Femur (tissue), 1 donor: ENCODE data around the gene TXNDC8.
"Not testable (repeated sequence)": the region's sequence is repeated elsewhere in the genome, so short reads cannot be mapped to it uniquely, and the experiment has no call there.

Experiments
- DNase-seq: peaks from one replicate; pipeline ENCODE4 v3.0.0-alpha.2; 2017

Gene TXNDC8

DNA sequence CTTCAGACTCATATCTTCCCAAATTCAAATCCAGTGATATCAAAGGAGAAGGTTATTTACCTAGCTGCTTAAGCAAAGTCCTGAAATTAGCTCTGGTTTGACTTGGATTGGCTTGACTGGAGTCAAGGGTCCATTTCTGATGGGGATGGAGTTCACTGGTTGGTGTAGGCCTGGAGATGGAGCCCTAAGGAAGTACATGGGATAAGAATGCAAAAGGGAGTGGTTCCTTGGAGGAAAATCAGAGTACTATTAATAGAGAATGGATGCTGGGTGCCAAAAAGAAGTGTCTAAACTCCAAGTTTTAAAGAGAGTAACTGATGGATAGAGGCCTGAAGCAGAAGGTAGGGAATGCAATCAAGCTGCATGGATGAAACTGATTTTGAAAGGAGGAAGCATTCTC is 13.8 kb downstream of the TXNDC8 start:
- no peak for DNase-seq

DNA sequence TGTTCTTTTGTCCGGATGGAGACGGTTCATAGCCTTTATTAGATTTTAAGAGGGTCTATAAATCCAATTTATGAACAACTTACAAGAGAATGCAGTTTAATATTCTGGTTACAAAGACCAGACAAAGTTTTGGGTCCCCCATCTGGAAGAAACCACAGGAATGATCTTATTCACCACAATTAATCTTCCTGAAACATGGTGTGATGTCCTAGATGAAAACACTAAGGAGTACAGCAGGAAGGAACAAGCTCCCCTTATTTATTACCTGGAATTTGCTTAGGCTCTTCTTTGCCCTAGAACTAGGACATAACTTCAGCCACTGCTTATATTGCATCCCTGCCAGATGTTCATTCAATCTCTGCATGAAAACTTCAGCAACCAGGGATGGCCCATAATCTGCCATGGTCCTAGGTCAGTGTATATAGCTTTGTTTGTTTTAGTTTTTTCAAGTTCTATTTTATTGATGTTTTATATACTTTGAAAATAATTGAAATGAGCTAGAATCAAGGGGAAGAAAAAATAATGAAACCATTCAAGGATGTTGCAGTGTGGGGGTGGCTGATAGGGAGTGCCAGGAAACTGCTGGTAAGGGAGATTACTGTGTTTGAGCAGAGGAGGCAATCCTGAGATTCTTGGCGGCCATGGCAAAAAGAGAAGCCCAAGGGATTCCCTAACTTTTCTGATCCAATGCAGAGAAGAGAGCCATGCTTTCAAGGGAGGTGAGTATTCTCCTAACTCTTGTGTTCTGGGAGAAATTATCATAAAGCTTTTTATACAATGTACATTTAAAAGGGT is 16.8 kb downstream of the TXNDC8 start:
- no peak for DNase-seq

GRCh38 chr9:110319781-110320492 is 17.7 kb downstream of the TXNDC8 start:
- DNase-seq, result no peak

- no peak for DNase-seq
Observed at GRCh38 chr9:110317911-110318310, 19.8 kb downstream of the TXNDC8 start.

GRCh38 chr9:110316261-110317075 is 21.2 kb downstream of the TXNDC8 start:
- DNase-seq, result no peak

- not testable (repeated sequence) for DNase-seq
Observed at GRCh38 chr9:110311978-110312377, 25.7 kb downstream of the TXNDC8 start.

- DNase-seq, result no peak
Observed at GRCh38 chr9:110309681-110310080, 28.0 kb downstream of the TXNDC8 start.

GRCh38 chr9:110308633-110309038 is 29.0 kb downstream of the TXNDC8 start:
- DNase-seq, result no peak

- DNase-seq, result no peak
Observed at GRCh38 chr9:110307191-110307590, 30.5 kb downstream of the TXNDC8 start.

GRCh38 chr9:110303133-110303532 is 34.5 kb downstream of the TXNDC8 start:
- DNase-seq, result no peak

GRCh38 chr9:110298043-110298605 is 39.5 kb downstream of the TXNDC8 start:
- DNase-seq, result no peak

- DNase-seq, result no peak
Observed at GRCh38 chr9:110293248-110293647, 44.4 kb downstream of the TXNDC8 start.

- DNase-seq, result no peak
Observed at GRCh38 chr9:110291921-110292557, 45.6 kb downstream of the TXNDC8 start.

DNA sequence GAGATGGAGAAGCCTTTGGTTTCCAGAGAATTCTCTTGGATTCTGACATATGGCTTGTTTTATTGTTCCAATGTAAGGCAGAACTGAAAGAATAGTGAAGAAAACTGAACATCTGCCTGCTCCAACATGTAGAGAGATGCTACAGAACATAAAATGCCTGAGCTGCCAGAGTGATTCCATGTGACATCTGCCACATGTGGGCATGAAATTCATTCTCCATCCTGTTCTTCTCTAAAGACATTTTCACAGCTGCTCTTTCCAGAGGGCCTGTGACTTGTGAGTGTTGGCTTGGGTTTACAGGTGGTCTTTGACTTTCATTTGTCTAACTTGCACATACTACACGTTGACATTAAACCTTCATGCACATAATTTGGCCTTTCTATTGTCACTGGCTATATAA is 47.7 kb downstream of the TXNDC8 start:
- no peak for DNase-seq

- no peak for DNase-seq
Observed at GRCh38 chr9:110288503-110288902, 49.2 kb downstream of the TXNDC8 start.

DNA sequence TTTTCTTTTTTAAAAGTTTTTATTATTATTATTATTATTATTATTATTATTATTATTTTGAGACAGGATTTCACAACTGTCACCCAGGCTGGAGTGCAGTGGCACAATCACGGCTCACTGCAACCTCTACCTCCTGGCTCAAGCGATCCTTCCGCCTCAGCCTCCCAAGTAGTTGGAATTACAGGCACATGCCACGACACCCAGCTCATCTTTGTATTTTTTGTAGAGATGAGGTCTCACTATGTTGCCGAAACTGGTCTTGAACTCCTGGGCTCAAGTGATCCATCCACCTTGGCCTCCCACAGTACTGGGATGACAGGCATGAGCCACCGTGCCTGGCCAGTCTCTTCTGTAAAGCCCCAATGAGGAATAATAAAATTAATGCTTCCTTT is 50.4 kb downstream of the TXNDC8 start:
- no peak for DNase-seq

DNA sequence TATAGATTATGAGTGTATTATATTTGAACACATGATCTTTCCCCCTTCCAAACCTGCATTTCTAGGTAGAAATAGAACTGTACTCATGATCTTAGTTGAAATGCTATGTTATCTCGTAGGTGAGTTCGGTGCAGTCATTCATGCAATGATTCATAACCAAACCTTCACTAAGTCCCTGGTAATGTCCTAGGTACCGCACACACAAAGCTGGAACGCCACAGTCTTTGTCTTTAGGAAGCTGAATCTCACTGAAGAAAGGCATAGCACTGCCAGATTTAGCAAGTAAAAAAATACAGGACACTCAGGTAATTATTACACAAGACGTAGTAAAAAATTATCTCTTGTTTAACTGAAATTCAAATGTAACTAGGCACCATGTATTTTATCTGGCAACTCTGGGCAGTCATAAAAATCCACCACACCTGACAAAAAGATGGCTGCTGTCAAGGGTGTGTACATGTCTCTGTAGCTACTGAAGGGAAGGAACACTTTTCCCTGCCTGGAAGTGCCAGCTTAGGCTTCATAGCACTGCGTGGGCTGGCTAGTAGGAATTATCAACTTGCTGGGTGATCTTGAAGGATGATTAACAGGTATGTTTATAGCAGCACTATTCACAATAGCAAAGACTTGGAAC is 53.3 kb downstream of the TXNDC8 start:
- DNase-seq, result no peak

GRCh38 chr9:110283751-110284150 is 53.9 kb downstream of the TXNDC8 start:
- no peak for DNase-seq

DNA sequence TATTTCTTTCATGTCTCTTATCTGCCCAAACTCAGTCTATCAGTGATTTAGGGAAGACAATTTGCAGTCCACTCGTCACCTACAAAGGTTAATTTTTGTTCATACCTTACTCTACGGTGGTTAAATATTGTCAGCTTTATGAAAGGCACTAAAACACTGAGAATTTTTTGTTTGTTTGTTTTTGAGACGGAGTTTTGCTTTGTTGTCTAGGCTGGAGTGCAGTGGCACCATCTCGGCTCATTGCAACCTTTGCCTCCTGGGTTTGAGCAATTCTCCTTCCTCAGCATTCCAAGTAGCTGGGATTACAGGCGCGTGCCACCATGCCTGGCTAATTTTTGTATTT is 55.0 kb downstream of the TXNDC8 start:
- DNase-seq, result no peak

DNA sequence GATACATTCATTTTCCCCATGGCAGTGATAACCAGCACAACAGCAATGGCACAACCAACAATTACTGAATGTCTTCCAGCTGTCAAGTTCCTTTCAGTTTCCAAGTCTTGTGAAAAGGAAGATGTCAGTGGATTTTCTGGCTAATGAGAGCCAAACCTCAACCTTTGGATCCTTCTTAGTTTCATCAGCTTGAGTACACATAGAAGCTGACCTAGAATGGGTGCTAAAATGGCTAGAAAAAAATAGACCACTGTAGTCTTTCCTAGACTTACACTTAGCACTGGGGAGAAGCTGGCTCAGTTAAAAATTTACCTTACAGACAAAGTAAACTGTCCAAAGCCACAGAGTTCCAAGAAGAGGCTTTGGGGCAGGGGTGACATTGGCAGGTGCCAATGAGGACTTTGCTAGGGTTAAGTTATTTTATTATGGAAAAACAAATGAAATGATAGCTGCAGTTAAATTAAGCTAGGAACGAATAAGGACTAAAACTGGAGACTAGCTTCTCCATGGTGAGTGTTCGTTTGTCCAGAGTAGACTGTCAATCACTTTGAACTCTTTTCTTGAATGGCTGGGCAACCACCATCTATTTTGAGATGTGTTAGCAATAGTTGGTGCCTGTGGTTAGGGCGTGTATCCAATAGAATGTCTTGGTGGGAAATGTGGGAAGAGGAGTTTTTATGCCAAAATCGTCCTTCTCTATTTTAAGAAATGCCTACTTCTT is 55.5 kb downstream of the TXNDC8 start:
- DNase-seq, result peak; percentile 30

DNA sequence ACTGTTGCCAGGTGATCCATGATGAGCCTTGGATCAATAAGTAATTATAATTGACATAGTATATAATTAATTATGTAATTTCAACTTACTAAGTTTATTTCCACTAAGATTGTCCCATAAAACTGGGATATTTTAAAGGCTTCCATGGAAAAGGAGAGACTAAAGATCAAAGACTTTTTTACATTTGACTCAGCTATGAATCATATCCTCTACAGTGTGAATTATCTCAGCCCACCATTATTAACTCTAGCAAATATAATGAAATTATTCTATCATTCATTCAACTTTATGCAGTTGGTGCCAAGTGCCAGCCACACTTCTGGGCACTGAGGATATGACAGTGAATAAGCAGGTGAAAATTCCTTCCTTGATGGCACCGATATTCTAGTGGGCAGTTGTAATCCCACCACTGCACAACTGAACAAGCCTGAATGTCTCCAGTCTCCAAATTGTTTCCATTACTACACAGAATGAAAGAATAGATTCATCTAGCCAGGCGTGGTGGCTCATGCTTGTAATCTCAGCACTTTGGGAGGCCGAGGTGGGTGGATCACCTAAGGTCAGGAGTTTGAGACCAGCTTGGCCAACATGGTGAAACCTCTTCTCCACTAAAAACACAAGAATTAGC is 59.5 kb downstream of the TXNDC8 start:
- no peak for DNase-seq
